Ramos (cell line): Measurements from ENCODE around the gene RNF213.

Experiments
- in situ Hi-C: fragments of 300-500 bp; cut with MboI; formaldehyde crosslinking; loops from one replicate; pipeline ENCODE4 v1.14.3; 2022; ENCODE audit warnings: low sequenced_read_pairs; ENCODE audit not compliant: unreplicated experiment

RNF213 gene

GRCh38 chr17:80441133-80441578, 180.5 kb downstream of the RNF213 start:
- in situ Hi-C loops, result no loop called here

- in situ Hi-C loops, result no loop called here
These were observed 181.1 kb downstream of the RNF213 start for GRCh38 chr17:80441598-80442322.

- in situ Hi-C loops, result no loop called here
These were observed 181.6 kb downstream of the RNF213 start for GRCh38 chr17:80442323-80442659.

DNA sequence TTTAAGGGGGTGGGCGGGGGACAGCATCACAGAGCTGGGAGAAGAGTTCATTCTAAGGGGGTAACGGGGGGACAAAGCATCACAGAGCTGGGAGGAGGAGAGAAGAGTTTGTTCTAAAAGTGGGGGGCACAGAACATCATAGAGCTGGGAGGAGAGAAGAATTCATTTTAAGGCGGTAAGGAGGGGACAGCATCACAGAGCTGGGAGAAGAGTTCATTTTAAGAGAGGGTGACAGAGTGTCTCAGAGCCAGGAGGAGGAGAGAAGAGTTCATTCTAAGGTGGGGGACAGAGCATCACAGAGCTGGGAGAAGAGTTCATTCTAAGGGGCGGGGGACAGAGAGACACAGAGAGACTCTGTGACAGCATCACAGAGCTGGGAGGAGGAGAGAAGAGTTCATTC, 182.1 kb downstream of the RNF213 start:
- in situ Hi-C loops, result no loop called here

DNA sequence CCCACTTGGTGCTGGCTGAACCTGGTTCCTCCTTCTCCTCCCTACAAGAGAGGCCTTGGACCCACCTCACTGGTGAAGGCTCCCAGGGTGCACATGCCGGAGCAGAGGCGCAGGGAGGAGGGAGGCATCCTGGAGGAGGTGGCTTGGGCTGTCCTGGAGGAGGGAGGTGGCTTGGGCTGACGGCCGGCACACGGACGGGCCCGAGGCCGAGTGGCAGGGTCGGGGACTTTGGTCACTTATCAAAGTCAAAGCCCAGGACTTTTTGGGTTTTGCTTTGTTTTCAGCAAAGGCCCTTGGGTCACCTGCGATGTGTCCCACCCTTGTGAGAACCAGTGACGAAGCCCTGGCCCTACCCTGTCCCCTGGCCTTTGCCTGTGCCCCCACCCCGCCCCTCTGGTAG, 182.8 kb downstream of the RNF213 start:
- in situ Hi-C loops, result no loop called here

GRCh38 chr17:80443916-80444643, 183.4 kb downstream of the RNF213 start:
- in situ Hi-C loops, result no loop called here

DNA sequence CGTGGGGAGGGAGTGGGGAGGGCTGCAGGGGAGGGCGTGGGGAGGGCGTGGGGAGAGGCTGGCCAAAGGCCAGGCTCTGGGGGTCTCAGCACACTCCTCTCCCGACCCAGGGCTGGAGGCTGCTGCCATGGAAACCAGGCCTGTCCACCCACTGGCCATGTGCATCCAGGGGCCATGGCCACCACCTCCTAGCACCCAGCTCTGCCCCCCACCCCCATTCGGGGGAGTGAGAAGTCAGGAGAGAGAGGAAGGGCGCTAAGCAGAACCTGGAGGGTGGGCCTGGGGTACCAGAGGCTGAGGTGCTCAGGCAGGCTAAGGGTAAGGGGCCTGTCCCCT, 184.0 kb downstream of the RNF213 start:
- in situ Hi-C loops, result no loop called here

- in situ Hi-C loops, result no loop called here
These were observed 184.5 kb downstream of the RNF213 start for GRCh38 chr17:80445007-80445725.

GRCh38 chr17:80445726-80446110, 185.1 kb downstream of the RNF213 start:
- in situ Hi-C loops, result no loop called here

DNA sequence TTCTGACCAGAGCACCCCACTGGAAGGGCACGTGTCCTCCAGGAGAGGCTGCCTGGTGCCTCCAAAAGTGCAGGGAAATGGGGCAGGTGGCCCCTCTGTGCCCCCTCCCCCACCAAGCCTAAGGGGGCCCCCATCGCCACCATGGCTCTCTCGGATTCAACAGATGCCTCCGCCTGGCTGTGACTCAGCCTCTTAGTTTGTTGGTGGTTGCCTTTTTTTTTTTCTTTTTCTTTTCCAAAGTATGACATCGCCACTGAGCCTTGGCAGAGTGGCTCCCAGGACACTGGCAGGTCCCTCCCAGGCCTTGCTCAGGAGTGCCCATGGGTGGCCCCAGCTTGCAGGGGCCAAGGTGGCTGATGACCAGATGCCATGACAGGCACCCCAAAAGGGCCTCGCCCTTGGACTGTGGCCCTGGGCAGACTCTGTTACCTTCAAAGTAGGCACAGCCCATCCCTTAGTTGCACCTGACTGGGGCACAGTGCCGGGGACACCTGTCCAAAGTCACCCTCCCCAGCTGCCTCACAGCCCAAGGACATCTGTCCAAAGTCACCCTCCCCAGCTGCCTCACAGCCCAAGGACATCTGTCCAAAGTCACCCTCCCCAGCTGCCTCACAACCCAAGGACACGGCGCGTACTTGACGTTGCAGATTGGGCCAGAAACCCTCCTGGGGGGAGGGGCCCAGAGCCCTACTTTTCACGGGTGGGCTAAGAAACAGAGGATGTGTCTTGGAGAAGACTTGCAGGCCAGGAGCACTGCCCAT, 186.2 kb downstream of the RNF213 start:
- in situ Hi-C loops, result no loop called here

GRCh38 chr17:80447790-80448189, 187.1 kb downstream of the RNF213 start:
- in situ Hi-C loops, result no loop called here
